ENCODE data around the gene ELAC2. TPM values are rescaled to one million over a fixed set of nuclear protein-coding genes. Genes with fewer than 3 reads are reported as not detected.
A peak's percentile ranks its signal among the peaks of the same experiment; 100 is the strongest.

Gene ELAC2
- total RNA-seq, 1 donor from 2014 or later, result 73.7 TPM

DNA sequence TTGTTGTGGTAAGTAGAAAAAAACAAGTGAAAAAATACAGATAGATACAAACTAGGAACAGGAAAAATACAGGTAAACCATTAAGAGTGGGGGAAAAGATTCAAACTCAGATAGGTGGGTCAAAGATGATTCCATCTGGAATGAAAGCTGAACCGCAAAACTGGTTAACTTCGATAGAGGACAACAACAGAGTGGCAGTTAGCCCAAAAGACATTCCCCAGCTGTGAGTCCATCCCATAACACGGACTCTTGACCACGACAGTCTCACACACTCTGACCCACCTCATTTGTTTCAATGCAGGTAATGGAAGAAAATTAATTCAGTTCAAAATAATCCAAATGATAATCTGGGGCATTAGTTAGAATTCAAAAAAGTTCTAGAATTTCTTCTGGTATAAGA, 13.5 kb downstream of the ELAC2 start:
- H3K27me3 Mint-ChIP-seq (ENCODE audit: unreplicated experiment), result no peaks in the 10 kb centered on the region
- DNase-seq (ENCODE audit: low spot score), result no peak
- no peaks in the 10 kb centered on the region for H3K4me1 Mint-ChIP-seq (ENCODE audit: unreplicated experiment)
- TF ChIP-seq, protein P1, sequence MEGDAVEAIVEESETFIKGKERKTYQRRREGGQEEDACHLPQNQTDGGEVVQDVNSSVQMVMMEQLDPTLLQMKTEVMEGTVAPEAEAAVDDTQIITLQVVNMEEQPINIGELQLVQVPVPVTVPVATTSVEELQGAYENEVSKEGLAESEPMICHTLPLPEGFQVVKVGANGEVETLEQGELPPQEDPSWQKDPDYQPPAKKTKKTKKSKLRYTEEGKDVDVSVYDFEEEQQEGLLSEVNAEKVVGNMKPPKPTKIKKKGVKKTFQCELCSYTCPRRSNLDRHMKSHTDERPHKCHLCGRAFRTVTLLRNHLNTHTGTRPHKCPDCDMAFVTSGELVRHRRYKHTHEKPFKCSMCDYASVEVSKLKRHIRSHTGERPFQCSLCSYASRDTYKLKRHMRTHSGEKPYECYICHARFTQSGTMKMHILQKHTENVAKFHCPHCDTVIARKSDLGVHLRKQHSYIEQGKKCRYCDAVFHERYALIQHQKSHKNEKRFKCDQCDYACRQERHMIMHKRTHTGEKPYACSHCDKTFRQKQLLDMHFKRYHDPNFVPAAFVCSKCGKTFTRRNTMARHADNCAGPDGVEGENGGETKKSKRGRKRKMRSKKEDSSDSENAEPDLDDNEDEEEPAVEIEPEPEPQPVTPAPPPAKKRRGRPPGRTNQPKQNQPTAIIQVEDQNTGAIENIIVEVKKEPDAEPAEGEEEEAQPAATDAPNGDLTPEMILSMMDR (IDR thresholded peaks at IDR 0.05; ENCODE audit: unreplicated experiment), result no peak
- H3K4me3 Mint-ChIP-seq (ENCODE audit: unreplicated experiment), result no peak overlapping the region
- H3K9me3 Mint-ChIP-seq (ENCODE audit: unreplicated experiment), result no peaks in the 10 kb centered on the region
- H3K27ac Mint-ChIP-seq (ENCODE audit: unreplicated experiment), result no peak overlapping the region
- H3K36me3 Mint-ChIP-seq (ENCODE audit: low read depth, unreplicated experiment), result peaks cover 10% of the 10 kb centered on the region

DNA sequence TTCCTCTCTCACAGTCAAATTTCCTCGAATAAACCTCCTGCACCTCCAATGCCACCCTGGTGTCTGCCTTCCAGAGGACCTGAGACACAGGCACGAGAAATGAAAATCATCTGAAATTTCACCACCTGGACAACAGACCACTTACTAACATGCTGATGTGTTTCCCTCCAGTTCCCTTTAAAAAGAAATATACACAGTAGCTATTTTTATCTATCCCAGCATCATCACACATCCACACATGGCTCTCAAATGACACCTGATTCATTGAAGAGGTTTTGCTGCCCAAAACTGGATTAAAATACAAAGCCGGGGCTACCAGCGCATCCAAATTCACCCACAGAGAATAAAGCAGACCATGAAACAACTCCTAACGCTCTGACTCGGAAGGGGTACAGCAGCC, 13.9 kb downstream of the ELAC2 start:
- TF ChIP-seq, protein P1 (IDR thresholded peaks at IDR 0.05; ENCODE audit: unreplicated experiment), result no peak
- Mint-ChIP-seq H3K4me1 (ENCODE audit: unreplicated experiment) (no peaks in the 10 kb centered on the region), H3K27ac (ENCODE audit: unreplicated experiment) (no peak overlapping the region), H3K4me3 (ENCODE audit: unreplicated experiment) (no peak overlapping the region), H3K9me3 (ENCODE audit: unreplicated experiment) (no peaks in the 10 kb centered on the region), H3K36me3 (ENCODE audit: low read depth, unreplicated experiment) (peaks cover 10% of the 10 kb centered on the region), H3K27me3 (ENCODE audit: unreplicated experiment) (no peaks in the 10 kb centered on the region)
- no peak for DNase-seq (ENCODE audit: low spot score)

DNA sequence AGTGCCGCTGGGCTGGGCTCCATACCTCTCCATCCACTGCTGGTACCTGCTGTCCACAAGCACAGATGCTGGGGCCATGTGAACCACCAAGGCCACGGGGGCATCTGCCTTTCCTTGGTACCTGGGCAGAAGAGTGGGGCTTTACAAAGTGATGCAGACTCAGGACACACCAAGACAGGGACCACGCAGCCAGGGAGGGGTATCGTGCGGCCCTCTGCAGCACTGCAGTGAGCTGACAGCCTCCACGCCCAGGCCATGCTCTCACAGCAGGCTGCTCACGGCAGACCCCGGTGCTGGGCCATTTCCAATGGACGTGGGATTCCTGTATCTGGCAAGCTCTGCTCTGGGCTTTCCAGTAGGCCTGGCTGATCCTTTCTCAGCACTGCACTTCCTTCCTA, 14.4 kb downstream of the ELAC2 start:
- no peaks in the 10 kb centered on the region for H3K27me3 Mint-ChIP-seq (ENCODE audit: unreplicated experiment)
- TF ChIP-seq, protein P1 (IDR thresholded peaks at IDR 0.05; ENCODE audit: unreplicated experiment), result peak; percentile 5
- peaks cover 10% of the 10 kb centered on the region for H3K36me3 Mint-ChIP-seq (ENCODE audit: low read depth, unreplicated experiment)
- no peaks in the 10 kb centered on the region for H3K4me1 Mint-ChIP-seq (ENCODE audit: unreplicated experiment)
- H3K4me3 Mint-ChIP-seq (ENCODE audit: unreplicated experiment), result no peak overlapping the region
- H3K9me3 Mint-ChIP-seq (ENCODE audit: unreplicated experiment), result no peaks in the 10 kb centered on the region
- H3K27ac Mint-ChIP-seq (ENCODE audit: unreplicated experiment), result no peak overlapping the region
- no peak for DNase-seq (ENCODE audit: low spot score)

DNA sequence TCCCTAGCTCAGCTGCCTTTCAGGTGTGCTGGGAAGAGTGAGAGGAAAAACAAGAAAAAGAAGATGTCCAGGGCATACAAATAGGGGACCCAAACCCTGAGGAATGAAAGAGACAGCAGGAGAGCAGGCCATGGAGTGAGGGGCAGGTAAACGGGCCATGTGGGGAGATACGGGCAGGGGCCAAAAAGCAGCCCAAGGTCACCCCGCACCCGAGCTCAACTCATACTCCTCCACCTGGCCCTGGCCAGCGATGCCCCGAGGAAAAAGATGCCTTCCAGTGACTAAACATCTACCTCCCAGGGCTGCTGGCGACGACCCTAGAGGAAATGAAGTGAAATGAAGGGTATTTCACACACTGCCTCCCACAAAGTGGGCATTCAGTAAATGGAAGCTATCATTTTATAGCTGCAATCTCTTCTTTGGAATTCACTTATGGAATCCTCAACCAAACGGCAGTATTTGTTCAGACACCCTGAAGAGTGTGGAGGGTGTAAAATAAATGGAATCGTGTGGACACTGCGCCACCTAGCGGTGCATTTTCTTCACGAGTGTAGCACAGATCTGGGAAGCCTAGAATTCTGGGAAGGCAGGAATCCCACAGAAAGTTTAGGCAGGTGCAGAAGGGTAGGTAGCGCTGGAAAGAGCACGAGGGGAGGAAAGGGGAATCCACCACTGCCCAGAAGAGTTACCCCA, 14.9 kb downstream of the ELAC2 start:
- H3K27me3 Mint-ChIP-seq (ENCODE audit: unreplicated experiment), result no peaks in the 10 kb centered on the region
- H3K9me3 Mint-ChIP-seq (ENCODE audit: unreplicated experiment), result no peaks in the 10 kb centered on the region
- peaks cover 10% of the 10 kb centered on the region for H3K36me3 Mint-ChIP-seq (ENCODE audit: low read depth, unreplicated experiment)
- peak; percentile 75 for DNase-seq (ENCODE audit: low spot score)
- H3K4me3 Mint-ChIP-seq (ENCODE audit: unreplicated experiment), result no peak overlapping the region
- no peaks in the 10 kb centered on the region for H3K4me1 Mint-ChIP-seq (ENCODE audit: unreplicated experiment)
- H3K27ac Mint-ChIP-seq (ENCODE audit: unreplicated experiment), result no peak overlapping the region
- TF ChIP-seq, protein P1 (IDR thresholded peaks at IDR 0.05; ENCODE audit: unreplicated experiment), result peak; percentile 88

DNA sequence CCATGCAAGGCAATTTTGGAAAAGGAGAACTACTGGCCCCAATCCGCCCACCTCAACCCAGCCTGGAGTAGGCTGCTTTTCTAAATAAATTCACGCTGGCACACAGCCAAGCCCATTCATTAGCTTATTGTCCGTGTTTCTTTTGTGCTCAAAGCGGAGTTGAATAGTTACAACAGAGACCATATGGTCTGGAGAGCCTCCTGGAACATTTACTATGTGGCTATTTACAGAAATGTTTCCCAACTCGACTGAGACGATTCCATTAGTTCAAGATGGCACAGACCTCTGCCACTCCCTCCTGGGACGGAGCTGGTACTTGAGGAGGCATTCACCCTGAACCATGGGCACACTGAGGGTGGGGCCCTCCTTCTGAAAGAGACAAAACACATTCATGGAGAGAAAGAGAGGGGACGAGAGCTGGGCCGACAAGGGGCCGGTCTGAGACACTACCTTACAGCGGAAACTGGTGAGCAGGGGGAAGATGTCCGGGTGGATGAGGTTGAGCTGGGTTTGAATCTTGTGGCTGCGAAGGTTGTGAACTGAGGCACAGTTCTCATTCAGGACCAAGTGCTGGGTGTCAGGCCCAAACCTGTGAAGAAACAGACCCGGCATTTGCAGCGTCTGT, 15.7 kb downstream of the ELAC2 start:
- Mint-ChIP-seq H3K4me3 (ENCODE audit: unreplicated experiment) (no peak overlapping the region), H3K4me1 (ENCODE audit: unreplicated experiment) (no peaks in the 10 kb centered on the region), H3K27me3 (ENCODE audit: unreplicated experiment) (no peaks in the 10 kb centered on the region), H3K9me3 (ENCODE audit: unreplicated experiment) (no peaks in the 10 kb centered on the region), H3K27ac (ENCODE audit: unreplicated experiment) (no peak overlapping the region), H3K36me3 (ENCODE audit: low read depth, unreplicated experiment) (peaks cover 17% of the 10 kb centered on the region)
- TF ChIP-seq, protein P1 (IDR thresholded peaks at IDR 0.05; ENCODE audit: unreplicated experiment), result no peak
- no peak for DNase-seq (ENCODE audit: low spot score)
